GM12875 (cell line): Measurements from ENCODE around the gene COL23A1.

Source experiments
- H3K4me3 ChIP-seq: one replicate; pipeline ENCODE4 v1.5.1; 2011; ENCODE audit warnings: low read depth, low read length, control low read depth
- CTCF ChIP-seq: IDR thresholded peaks from 2 replicates; pipeline ENCODE4 v1.5.1; 2011; ENCODE audit warnings: low read depth, mild to moderate bottlenecking, control low read depth, inconsistent platforms, low read length, moderate library complexity, borderline replicate concordance; ENCODE audit not compliant: insufficient read depth

The COL23A1 gene

DNA sequence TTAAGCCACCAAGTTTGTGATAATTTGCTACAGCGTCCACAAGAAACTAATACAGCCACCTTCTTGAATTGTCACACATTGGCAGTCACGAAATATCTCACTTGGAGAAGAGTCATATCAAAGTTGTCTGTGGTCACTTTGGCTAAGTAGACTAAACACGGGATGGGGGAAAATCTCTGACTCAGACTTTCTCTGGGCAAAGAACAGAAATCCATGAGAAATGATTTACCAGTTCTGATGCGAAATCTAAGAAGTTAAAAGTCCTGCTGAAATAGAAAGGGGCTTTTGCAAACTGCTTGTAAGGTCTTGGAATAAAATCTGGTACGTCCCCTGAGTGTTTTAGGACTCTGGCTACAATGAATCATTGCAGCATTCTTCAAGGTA, 158.4 kb downstream of the COL23A1 start:
- no peak overlapping the region for H3K4me3 ChIP-seq
- TF ChIP-seq CTCF, result no peak

DNA sequence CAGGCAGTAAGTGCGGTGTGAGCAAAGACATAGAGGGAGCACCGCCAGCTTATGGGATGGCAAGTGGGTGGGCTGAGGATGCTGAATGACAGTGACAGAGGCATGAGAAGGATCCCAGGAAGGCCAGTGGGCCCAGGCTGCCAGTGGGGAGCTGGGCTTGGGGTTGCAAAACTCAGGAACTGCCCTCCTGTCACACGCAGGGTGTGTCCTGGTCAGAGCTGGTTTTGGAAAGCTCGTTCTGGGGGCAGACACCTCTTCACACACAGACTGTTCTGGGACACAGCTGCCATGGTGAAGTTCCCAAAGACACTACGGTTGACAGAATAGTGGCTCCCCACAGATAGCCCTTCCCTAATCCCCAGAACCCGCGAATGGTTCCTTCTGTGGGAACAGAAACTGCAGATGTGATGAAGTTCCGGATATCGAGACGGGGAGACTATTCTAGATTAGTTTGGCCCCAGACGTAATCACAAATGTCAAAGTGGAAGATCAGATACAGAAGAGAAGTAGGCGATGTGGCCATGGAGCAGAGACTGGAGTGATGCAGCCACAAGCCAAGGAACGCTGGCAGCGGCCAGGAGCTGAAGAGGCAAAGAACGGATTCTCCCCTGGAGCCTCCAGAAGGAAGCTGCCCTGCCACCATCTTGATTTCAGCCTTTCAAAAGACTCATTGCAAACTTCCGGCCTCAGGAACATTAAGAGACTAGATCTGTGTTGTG, 159.0 kb downstream of the COL23A1 start:
- TF ChIP-seq CTCF, result no peak
- H3K4me3 ChIP-seq, result no peak overlapping the region

GRCh38 chr5:178430186-178431062, 159.8 kb downstream of the COL23A1 start:
- no peak for TF ChIP-seq CTCF
- no peak overlapping the region for H3K4me3 ChIP-seq

DNA sequence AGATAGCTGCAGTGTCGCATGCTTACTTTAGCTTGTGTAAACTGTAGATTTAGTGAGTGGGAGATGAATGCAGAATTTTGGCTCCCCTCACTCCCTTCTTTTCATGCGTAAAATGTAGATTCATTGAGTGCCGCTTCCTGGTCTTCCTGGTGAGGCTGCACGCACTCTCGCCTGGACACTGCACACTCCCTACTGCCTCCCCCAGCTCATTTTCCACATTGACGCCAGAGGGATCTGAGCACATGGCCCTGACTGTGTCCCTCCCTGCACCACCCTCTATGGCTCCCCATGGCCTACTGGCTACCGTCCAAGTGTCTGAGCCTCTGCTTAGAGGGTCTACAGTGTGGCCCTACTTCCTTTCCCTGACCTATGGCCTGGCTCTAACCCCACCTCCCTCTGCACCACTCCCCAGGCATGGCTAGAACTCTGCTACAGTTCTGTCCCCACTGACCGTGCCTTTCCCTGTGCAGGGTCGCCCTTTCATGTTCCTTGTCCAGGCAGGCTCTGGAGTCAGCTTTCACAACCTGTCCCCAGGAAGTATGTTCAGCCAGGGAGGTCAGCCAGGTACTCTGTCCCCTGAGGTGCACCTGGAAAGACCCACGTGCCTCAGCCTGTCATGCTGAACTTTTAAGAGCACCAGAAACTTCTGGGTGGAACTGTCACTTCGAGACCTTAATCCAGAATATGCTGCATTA, 160.6 kb downstream of the COL23A1 start:
- H3K4me3 ChIP-seq, result no peak overlapping the region
- TF ChIP-seq CTCF, result no peak

GRCh38 chr5:178429156-178429468, 161.1 kb downstream of the COL23A1 start:
- no peak overlapping the region for H3K4me3 ChIP-seq
- TF ChIP-seq CTCF, result no peak

GRCh38 chr5:178428341-178429155, 161.6 kb downstream of the COL23A1 start:
- no peak overlapping the region for H3K4me3 ChIP-seq
- TF ChIP-seq CTCF, result no peak
